COLO668 (cell line): ENCODE results near the gene CIROP.

Experiments used
- DNase-seq: peaks from one replicate; lab custom pipeline; 2025; ENCODE audit not compliant: unreplicated experiment; lab: John Stamatoyannopoulos, UW

CIROP gene

DNA sequence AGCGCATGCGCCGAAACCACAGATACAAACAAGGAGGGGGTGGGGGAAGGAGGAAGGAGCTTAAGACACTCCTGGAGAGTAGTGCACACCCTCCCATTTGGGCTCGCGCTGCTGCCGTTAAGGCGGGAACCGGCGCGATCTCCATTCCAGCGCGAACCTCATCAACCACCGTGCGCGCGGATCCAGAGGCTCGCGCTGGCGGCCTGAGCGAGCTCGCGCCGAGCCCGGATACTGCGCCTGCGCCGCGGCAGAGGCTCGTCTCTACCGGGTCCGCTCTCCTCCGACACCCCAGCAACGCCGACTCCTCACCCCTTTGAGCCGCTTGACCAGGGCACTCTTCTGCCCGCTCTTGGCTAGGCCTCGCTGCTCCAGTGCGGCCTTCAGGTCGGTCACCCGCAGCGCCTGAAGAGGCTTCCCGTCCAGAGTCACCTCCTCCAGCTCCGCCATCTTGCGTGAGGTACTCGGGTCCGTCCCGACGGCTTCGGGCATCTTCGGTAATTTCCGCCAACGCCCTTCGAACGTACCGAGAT is 10.1 kb downstream of the CIROP start, which contains the start of gene ACIN1:
Gene ACIN1, minus strand, starts transcription at position 471 of the 530 bp plus-strand sequence. Its CDS starts 24 bp downstream, at position 447.
- DNase-seq: no peak

DNA sequence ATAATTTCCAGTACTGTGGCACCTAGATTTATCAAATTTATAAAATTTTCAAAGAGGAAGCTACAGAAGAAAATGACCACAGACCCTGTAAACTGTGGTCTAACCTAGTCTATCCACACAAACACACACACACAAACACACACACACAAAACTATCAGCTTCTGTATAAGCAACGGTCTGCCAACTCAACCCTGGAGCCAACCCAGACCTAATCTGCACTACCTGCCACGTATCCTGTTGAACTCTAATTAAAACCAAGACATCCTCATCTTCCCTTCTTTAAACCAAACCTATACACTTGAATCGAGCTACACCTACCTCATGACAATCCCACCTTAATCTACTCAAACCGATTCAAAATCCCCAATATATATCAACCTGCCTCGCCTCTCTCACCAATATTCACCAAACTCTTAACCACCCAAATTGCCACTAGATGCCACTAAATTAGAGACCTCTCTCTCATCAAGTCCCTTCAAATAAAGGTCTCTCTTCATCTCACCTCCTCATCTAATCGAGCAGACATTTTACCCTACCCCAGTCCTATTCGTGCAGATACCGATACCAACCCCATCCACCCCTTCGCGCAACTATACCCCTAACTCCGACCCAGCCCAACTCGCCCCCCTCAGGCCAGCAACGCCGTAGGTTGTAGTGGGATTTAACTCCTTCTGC is 10.7 kb downstream of the CIROP start:
- DNase-seq: no peak

DNA sequence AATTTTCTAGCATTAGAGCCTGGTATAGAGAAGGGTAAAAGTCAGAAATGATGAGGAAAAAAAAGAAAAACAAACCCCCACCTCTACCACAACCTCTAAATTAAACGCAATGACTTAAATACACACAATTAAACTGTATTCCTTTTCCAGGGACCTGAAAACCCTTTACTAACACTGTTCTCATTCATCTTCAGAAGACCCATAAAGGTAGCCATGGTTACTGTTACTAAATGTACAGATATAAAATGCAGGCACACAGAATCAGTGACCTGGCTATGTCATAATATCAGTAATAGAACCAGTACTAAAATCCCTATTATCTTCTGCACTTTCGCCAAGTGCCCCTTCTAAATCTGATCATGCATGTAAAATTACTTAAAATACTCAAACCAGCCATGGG is 11.3 kb downstream of the CIROP start:
- DNase-seq: no peak

DNA sequence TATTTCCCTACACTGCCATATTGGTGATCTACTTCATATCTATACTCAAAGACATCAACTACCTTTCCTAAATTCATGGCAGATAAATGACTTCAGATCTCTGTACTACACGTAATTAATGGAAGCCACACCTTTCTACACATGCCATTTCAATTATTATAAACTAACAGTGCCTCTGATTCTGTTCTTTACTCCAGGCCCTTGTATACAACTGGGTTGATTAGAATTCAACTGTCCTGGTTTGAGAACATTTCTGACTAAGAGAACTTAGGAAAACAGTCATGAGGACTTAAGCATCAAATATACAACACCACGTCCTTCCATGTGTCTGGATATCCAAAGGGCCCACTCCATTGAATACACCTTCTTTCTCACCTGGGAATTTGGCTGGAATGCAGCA is 11.7 kb downstream of the CIROP start:
- no peak for DNase-seq

DNA sequence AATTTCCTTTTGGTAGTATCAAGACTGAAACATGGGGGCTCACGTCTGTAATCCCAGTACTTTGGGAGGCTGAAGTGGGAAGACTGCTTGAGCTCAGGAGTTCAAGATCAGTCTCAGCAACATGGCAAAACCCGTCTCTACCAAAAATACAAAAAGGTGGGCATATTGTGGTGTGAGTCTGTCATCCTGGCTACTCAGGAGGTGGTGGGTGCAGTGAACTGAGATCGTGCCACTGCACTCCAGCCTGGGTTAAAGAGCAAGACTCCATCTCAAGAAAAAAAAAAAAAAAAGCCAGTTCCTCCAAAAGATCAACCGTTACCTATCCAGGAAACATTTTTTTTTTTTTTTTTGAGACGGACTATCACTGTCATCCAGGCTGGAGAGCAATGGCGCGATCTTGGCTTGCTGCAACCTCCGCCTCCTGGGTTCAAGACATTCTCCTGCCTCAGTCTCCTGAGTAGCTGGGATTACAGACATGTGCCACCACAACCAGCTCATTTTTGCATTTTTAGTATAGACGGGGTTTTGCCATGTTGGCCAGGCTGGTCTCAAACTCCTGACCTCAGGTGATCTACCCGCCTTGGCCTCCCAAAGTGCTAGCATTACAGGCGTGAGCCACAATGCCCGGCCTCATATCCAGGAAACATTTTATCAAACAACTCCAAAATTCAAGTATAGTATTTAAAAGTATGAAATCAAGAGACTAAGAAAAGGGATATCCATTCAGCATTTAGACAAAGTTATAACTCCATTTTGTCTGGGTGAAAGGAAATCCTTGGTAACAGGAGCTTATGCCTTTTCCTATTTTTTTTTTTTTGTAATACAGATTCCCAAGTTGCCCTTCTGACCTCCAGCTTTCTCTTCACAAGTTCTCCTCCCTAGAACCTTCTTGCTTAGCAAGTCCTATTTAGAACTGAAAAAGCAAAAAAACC is 13.2 kb downstream of the CIROP start:
- no peak for DNase-seq

DNA sequence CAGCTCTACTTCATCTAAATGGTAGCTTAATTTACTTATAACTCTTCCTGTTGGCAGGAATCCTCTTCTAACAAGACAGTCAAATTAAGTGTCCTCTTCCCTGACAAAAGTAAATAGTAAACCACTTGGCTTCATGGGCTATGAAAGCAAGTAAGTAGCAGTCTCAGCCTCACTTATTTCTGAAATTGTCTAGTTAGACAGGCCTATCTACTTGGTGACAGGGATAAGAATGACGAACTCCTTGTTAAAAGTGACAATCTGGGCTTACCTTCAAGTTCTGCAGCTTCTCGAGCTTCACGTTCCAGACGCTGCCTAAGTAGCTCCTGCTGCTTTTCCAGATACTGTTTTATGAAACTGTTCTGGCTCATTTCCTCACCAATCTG is 14.5 kb downstream of the CIROP start:
- no peak for DNase-seq

DNA sequence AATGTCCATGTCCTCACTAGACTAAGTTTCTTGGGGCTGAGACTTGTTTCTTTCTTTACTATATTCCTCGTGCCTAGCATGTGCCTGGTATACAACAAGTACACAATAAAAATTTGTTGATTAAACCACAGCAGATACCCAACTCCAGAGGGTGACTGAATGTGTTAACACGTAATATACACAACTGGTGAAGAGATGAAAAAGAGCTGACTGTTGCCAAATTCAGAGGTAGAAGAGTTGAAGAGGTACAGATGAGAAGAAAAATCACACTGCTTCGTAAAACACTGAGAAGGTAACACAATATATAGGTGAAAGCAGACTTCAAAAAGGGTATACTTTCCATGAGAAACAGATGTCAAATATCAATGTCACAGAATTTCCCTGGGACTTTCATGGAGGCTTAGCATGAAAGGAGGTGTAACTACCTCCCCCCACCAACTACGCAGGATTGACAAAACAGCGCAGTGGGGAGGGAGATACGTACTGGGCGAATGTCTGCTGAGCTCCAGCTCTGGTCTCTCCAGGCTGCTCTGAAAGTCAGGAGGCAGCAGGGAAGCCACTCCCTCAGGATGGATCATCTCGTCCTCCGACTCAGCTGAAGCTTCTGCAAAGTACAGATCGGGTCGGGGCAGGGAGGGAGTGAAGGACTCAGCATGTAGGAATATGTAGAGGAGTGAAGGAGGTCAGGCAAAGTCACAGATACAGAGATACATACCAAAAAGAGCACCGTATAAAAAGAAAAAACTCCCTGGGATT is 15.1 kb downstream of the CIROP start:
- DNase-seq: no peak

DNA sequence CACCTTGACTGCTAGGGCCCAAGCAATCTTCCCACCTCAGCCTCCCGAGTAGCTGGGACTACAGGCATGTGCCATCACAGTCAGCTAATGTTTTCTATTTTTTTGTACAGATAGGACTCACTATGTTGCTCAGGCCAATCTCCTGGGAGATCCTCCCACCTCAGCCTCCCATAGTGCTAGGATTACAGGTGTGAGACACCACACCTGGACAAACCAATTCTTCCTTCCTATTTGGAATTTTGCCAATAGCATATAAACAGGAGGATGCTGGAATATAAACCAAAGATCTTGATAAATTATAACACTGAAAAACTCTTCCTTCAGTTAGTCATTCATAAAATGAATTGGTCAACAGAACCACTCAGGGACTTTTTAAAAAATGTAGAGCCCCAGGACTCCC is 18.2 kb downstream of the CIROP start:
- DNase-seq: no peak

DNA sequence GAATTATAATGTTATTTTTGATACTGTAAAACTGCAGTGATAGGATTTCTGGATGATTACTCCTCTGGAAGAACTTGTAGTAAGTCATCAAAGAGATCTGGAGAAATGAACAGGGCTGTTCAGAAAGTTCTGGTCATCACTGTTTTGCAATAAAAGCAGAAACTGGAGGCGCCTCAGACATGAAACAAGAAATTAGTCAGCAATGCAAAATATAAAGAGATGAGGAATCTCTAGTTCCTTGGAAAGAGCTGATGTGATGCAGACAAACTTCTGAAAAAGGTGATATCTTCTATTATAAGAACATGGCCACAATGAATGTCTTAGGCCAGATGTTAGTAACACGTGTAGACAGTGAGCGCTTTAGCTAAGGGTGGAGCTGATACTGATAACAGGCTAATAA is 19.3 kb downstream of the CIROP start:
- DNase-seq: no peak

DNA sequence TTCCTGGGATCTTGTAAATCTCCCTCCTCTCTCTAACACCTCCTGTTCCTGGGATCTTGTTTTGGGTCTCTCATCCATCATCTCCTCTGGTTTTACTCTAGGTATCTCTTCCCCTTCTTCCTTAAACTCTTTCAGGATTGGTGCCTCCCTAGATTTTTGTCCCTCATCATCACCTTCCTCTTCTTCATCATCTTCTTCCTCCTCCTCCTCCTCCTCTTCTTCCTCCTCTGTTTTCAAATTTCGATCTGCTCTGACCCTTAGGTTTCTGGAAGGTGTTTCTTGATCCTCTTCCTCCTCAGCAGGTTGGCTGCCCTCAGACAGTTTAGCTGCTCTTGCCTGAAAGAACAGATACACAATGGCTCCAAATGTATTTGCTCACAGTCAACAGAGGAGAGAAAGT is 24.3 kb downstream of the CIROP start:
- no peak for DNase-seq

DNA sequence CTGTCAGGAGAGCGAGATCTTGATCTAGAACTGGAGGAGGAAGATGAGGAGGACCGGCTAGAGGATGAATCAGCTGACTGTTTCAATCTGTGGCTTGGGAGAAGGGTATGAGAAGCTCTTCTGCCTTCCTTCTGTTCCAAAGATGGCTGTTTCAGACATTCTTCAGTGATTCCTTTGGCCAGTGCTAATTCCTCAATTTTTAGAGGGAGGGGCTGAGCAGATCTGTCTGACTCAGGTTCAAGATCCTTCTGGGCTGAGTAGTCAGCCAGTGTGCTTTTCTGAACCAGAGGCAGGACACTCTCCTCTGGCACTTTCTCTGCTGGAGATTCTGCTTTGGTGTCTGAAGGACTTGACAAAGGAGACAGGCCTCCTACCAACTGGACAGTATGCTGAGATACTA is 25.1 kb downstream of the CIROP start:
- DNase-seq: no peak

DNA sequence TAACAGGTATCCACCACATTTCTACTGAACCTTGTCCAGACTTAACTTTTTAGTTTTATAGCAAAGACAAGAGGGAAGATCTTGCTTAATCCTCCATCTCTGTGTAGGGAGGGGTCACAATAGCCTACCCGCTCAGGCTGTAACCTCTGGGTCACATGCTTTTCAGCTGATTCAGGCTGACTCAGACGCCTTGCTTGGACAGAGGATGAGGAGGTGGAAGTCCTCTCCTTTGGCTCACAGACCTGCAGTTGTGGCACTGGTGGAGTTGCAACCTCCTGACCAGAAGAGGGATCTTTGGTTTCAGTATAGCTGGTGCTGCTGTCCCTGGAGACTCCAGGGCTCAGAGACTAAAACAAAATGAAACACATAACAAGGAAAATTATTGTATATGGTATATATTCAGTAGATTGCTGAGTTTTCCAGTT is 26.1 kb downstream of the CIROP start:
- no peak for DNase-seq

DNA sequence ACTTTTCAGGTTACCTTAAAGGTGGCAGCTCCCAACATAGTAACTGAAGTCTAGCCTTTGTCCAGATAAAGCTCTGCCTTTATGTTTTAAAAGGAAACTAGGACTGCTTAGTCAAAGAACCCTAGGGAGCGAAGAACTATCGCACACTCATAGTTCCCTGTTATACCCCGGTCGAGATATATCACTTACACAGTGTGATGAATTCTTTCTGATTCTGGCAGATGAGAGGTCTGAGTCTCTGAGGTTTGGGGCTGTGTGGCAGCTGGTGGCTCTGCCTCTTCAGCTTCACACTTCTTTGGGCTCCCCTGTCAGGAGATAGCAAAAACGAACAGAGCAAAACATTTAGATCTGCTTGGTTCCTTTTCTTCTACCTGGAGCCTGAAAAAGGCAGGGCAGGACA is 26.8 kb downstream of the CIROP start:
- no peak for DNase-seq

DNA sequence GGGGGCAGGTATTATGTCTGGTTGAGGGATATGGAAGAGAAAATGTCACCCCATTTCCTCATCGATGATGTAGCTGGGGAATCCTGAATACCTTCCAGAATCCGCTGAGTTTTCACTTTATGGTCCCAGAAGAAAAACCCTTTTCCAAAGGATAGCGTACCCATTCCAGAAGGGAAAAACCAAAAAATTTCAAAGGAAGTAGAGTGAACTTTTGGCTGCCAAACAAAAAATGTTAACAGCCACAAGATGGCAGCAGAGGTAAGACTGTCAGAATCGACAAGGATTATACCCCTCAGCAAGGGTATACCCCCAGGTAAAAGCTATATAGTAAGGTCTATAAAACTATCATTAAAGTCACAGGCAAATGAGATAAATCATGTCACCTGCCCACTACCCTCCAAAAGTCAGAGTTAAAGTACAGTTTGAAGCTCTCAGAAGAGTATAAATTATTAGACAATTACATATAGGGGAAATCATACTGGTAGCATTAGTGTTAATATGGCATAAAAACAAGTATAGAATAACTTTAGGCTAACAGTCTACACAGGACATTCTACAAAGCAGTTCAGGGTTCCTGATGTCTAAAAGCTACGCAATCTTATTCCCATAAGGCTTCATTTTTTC is 27.9 kb downstream of the CIROP start:
- no peak for DNase-seq

DNA sequence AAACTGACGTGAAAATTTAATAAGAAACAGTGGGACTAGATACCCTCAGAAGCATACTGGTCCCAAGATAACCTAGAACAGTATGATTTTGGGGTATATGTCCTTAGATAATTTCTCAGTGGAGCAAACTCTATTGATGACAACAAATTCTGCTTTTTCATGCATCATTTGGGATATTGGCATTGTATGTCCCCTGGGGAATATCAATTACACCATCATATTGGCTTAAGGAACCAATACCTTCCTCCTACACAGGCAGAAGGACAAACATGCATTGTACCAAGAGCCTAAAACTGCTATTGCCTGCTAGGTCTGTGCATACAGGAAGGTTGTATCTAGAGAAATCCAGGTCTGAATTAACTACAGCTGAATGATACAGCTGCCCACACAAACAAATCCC is 29.9 kb downstream of the CIROP start:
- no peak for DNase-seq

DNA sequence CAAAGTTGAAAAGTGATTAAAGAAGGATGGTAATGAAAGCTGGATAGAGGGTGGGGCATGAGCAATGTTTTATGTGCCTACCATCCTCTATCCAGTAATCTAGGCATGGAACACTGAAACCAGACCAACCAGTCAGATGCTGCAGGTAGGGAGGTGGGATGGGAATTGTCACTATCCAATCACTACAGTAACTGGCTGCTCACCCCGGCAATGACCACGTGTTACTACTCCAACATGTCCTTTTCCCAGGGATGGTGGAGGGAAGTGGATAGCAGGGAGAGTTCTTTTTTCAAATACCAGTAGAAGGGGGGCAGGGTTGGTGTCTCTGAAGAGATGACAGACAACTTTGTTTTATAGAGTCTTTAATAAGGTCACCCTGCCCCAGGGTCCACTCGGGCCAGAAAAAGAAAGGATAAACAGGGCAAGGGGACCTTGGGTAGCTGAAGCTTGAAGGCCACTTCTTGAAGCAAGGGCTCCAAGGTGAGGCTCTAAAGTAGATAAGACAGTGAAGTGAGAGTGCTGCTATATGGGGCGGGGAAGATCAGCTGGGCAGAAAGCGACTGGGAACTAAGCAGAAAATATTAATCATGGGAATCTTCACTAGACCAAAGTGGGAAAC is 32.8 kb downstream of the CIROP start:
- no peak for DNase-seq

DNA sequence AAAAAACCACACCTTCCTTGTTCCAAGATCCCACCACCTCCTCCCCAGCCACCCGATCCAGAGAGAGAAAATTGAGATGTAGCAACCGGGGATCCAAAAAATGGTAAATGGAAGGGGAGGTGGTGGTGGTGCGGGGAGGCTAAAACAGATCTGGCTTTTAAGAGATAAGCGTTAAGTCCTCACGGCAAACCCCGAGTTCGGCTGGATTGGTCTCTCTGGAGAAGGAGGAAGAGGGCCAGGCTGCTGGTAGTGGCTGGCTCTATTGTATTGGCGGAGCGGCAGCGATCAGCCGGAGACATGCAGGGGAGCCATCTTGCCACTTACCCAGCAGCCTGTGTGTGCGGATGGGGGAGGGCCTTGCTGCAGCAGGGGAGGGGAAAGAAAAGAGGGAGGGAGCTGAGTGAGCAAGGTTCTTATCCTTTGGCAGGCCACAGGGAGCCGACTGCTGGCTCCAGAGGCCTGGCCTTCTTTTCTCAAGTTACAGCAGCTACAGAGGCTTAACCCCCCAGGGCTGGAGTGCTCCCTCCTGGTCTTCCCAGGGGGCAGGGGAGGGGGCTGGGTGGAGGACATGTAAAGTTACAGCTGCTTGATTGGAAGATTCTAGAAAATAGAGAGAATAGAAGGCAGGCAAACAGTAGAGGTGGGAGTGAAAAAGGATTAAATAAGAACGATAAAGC is 33.4 kb downstream of the CIROP start:
- no peak for DNase-seq

DNA sequence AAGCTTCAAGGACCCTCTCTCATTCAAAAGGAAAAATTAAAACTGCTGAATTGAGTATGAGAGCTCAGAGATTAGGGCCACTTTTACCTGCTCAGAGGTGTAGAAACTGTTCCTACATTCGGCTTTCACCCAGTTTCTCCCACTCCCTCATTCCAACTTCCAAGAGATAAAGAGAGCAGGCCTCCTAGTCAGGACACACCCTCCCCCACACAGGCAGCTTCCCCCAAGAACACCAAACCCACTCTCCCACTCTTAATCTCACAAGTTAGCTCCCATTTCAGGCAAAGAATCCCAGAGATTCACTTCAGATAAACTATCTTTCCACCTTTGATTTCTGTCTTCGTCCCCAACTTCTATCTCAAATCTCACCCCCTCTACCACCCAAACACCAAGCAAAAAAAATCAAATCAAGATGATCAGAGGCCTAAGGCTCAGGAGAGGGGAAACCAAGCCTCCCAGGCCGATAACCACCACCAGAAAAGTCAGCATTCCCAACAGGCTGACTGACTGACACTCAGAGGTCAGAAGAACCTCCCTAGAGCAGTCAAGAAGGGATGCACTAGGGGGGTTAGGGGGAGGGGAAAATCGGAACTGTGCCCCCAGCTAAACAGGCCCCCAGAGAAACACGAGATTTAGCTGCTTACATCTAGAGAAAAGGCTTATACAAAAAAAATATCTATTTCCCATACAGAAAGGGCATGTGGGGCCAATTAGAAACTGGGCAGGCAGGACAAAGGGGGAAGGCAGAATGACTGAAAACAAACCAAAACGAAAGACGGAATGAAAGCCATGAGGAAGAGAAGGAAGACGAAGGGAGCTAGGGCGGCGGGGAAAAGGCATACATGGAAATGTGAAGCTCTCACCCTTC is 34.3 kb downstream of the CIROP start:
- DNase-seq: no peak

DNA sequence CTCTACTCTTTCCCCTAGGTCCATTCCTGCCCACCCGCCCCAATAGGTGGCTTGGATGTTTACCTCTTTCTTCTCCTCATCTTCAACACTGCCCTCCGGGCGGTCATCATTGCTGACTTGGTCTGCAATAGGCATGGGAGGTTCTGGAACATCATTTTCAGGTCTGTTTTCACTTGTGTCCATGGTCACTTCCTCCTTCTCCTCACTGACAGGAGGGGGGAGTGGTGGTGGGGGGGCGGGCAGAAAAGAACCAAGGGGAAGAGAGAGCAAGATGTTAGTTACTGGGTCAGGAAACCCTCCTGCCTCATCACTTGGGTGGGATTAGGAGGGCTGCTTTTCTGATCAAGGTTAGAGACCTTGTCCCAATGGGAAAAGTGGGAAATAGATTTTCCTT is 35.4 kb downstream of the CIROP start:
- no peak for DNase-seq
